Keratinocyte (primary cell): ENCODE data around the gene SLC25A42.

Source experiments
- EZH2 ChIP-seq: IDR thresholded peaks from one replicate; pipeline ENCODE4 v1.6.1; 2012; ENCODE audit warnings: inconsistent platforms, mild to moderate bottlenecking, low read length, moderate library complexity
- TF ChIP-seq, protein P1 (sequence below), 3 experiments: IDR thresholded peaks in 1 of 3; conservative IDR thresholded peaks in 1 of 3; optimal IDR thresholded peaks in 1 of 3; 2 replicates in 2 of 3; 3 replicates in 1 of 3; pipeline versions ENCODE3 to v1.5.1; 2011; ENCODE audit warnings: low read length in 3 of 3, mild to moderate bottlenecking in 3 of 3, moderate library complexity in 2 of 3, control low read depth in 1 of 3, inconsistent platforms in 1 of 3; ENCODE audit not compliant: insufficient read depth in 2 of 3; ENCODE audit errors: extremely low read depth in 1 of 3

DNA sequence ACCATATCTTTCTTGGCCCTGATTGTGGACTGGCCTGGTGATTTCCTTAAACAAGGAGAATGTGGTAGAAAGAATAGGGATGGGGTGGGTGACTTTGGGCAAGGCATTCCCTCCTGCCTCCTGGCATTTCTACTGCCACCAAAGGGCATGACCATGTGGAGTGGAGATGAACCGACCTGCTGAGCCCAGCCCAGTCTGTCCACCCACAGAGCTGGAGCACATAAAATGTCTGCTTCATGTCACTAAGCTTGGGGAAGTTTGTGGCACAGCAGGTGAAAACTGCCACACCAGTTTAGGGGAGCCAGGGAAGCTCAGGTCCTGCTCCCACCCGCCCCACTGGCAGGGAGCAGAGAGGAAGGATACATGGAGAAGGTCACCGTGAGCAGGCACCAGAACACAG, 68.2 kb downstream of the SLC25A42 start:
- TF ChIP-seq, protein P1, sequence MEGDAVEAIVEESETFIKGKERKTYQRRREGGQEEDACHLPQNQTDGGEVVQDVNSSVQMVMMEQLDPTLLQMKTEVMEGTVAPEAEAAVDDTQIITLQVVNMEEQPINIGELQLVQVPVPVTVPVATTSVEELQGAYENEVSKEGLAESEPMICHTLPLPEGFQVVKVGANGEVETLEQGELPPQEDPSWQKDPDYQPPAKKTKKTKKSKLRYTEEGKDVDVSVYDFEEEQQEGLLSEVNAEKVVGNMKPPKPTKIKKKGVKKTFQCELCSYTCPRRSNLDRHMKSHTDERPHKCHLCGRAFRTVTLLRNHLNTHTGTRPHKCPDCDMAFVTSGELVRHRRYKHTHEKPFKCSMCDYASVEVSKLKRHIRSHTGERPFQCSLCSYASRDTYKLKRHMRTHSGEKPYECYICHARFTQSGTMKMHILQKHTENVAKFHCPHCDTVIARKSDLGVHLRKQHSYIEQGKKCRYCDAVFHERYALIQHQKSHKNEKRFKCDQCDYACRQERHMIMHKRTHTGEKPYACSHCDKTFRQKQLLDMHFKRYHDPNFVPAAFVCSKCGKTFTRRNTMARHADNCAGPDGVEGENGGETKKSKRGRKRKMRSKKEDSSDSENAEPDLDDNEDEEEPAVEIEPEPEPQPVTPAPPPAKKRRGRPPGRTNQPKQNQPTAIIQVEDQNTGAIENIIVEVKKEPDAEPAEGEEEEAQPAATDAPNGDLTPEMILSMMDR (optimal IDR thresholded peaks at IDR 0.05 in 1 of 3, IDR thresholded peaks at IDR 0.05 in 1 of 3, conservative IDR thresholded peaks at IDR 0.05 in 1 of 3; ENCODE audit: extremely low read depth in 1 of 3, insufficient read depth in 2 of 3, low read length in 3 of 3) = no peak
- TF ChIP-seq EZH2 = no peak
